AG08396 (cell line): ENCODE measurements around the gene MS4A15.
"Not testable (repeated sequence)": the region's sequence is repeated elsewhere in the genome, so short reads cannot be mapped to it uniquely, and the experiment has no call there.

Experiments used
- DNase-seq: peaks from one replicate; pipeline ENCODE4 v3.0.0; 2012; ENCODE audit warnings: low spot score, mixed read lengths

Gene MS4A15, protein sequence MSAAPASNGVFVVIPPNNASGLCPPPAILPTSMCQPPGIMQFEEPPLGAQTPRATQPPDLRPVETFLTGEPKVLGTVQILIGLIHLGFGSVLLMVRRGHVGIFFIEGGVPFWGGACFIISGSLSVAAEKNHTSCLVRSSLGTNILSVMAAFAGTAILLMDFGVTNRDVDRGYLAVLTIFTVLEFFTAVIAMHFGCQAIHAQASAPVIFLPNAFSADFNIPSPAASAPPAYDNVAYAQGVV

DNA sequence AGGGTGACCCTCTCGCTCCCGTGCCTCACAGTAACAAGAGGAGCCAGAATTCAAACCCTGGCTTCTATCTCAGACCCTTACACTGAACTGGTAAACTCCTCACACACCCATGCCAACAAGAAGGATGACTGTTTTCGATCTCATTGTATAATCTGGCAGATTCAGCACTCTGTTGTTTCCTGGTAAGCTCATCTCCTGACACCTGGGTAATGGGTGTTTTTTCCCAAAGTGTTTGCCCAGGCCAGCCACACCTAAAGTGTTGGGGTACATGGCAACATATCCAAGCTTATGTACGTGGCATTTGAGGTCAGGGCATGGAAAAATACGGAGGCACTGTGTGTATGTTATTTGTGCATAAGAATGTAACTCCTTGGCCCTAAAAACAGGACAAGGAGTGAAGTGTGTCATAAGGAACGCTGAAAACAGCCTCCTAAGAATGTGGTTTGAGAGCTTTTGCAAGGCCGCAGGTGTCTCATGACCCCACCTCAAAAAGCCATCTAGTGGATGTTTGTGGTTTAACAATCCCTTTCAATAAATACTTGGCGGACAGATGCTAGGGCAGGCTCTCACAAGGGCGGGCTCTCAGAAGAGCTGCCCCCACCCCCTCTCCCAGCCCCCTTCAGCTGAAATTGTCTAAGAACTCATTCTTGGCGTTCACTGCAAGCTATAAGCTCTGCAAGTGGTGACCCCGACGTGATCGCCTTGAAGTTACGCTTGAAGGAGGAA is at the start of gene MS4A15:
Gene MS4A15 (plus strand): TSS at position 561 of the 726 bp plus-strand sequence. CDS start 6,867 bp downstream, outside the sequence.
- DNase-seq = no peak

DNA sequence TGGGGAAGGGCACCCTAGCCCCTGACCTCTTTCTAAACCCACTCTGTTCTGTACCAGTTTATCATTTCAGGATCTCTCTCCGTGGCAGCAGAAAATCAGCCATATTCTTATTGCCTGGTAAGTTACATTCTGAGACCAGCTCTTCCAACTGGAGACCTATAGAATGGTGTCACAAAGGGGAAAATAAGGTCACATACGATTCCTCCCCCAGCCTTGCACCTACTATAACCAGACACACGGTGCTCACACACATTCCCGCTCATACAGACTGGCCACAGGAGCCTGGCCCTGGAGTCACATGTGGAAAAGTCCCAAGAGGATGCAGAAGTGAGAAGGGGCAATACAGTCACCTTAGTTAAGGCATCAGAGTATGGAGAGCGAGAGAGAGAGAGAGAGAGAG is 49.7 kb upstream of the MS4A15 start:
- no peak for DNase-seq

DNA sequence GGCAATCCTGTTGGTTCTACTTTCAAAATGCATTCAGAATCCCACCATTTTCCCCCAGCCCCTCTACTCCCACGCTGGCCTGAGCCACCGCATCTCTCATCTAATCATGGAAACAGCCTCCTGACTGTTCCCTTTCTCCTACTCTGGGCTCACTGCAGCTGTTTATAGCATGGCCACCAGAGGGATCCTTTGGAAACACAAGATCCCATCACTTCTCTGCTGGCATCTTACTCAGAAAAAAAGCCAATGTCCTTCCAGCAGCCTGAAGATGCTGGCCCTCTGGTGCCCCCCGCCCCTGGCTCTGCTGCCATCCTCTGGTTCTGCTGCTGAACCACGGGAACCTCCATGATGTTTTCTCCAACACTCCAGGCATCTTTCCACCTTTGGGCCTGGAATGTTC is 46.2 kb upstream of the MS4A15 start:
- DNase-seq = no peak

DNA sequence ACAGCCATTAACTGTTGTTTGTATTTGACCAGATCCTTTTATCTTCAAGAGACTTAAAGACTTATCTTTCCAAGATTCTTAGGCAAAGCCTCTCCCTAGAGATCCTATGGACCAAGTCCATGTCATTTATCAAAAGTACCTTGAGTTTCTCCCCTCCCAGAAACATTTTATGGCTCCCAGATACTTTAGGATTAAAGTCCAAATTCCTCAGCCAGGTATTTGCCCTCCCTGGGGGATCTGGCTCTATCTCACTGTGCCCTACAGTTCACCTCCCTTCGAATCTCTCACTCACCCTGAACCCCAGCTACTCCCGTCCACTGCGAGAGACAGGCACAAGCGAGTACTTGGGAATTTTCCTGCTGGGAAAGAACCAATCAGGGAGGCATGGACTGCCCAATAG is 45.4 kb upstream of the MS4A15 start:
- DNase-seq = no peak

DNA sequence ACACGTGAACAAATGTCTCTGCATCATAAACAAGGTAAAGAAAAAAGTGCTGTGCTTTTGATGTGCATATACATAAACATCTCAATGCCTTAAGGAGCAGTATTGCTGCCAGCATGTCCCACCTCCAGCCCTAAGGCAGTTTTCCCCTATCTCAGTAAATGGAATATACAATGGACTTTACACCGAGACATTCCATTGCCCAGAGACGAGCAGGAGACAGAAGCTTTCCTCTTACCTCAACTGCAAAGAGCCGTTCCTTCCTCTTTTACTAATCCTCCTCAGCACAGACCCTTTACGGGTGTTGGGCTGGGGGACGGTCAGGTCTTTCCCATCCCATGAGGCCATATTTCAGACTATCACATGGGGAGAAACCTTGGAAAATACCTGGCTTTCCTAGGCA is 43.2 kb upstream of the MS4A15 start:
- not testable (repeated sequence) for DNase-seq

DNA sequence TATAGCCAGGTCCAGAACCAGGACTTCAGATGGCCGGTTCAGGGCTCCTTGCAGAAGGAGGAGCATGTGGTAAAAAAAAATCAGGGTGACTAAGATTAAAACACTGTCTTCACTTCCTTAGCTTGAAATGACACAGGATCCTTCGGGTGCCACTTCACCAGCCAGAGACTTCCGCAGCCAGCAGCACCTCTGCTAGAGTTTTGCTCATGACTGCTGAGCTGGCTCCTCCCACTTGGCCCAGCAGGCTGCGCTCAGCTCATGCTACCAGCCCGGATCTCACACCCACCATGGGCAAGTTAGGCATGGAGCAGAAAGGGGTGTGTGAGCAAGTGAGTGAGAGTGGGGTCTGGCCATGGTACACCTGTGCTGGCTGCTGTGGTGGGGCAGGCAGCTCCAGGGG is 38.7 kb upstream of the MS4A15 start:
- DNase-seq = no peak

DNA sequence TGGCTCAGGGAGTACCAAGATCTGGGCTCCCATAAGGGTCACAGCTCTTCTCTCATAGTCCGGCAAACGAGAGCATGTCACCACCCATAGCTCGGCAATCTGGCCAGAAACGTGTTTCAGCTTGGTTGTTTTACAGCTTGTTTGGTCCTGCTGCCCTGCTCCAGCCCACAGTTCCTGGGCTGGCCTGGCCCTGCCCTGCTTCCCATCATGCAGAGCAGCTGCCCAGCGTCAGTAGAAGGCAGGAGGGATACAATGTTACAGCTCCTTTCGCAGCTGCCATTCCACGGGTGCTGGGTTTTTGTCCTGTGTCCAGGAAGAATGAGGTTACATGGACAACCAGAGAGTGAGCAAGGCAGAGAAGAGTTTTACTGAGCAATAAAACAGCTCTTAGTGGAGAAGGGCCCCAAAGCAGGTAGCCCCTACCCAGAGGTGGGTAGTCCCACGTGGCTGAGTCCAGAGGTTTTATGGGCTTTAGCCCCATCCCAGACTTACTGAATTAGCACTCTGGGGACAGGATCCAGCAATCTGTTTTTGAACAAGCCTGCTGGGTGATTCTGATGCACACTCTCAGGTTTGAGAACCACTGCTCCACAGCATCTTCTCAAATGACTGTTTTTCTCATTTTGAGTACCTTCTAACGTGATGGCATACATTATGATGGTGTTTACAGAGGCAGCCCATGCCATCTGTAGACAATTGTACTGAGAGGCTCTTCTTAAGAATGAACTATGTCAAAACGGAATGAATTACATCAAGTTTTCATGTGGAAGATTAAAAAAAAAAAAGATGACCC is 37.9 kb upstream of the MS4A15 start:
- no peak for DNase-seq

DNA sequence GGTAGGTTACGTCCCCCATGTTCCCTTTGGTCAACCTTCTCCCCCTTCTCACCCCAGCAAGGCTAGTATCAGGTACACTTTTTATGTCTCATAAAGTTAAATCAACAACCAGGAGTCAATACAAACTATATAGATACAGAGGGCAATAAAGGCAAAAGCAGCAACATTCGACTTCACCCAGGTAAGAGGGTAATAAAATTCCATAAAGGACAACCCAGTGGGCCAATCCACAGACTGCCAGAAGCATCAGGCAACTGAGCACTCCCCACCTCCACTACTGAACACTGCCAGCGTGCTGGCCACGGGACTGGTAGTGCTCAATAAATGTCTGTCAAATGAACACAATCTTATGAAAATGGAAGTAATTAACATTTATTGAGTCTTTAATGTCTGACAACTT is 37.3 kb upstream of the MS4A15 start:
- no peak for DNase-seq

DNA sequence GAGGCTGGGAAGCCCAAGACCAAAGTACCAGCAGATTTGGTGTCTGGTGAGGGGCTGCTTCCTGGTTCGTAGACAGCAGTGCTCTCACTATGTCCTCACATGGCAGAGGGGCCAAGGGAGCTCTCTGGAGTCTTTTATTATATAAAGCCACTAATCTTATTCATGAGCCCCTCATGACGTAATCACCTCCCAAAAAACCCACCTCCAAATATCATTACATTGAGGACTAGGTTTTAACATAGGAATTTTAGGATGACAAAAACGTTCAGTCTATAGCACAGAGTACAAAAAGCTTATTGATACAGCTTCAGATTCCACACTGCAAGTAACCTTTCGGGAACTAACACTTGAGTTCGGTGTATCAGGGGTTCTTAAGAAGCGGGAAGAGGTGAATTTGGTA is 36.2 kb upstream of the MS4A15 start:
- DNase-seq = no peak

DNA sequence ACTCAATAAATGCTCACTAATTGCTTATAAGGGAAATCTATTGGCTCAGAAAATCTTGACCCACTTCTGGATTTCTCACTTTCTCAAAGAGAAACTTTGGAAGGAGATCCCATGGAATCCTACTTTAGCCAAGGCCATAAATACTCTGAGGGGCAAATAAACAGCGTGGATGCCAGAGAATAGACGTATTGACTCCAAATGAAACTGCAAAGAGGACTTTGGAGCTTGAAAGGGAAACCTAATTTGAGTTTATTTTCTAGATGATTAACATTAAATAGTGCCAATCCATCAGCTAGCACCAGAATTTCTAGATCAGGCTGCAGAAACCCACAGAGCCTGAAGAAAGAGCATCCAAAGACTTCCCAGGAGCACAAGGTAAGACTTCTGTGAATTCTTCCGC is 32.2 kb upstream of the MS4A15 start, which contains the start of gene MS4A18:
Gene MS4A18 (plus strand): TSS at position 301 of the 400 bp plus-strand sequence.
- DNase-seq = no peak

DNA sequence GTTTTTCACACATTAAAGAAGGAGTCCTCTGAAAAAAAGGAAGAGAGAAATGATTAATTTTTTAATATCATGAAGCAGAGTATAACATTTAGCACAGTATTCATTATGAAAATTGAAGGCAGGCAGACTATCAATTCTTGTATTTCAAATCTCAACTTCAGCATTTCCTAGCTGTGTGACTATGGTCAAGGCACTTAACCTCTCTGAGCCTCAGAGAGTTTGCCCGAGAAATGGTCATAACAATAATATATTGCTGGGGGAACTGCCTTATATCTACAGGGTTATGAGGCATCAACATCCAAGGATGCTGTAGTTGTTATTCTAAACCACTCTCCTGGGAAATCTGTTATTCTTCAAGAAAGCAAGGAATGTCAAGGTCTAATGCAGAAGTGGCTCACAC is 31.1 kb upstream of the MS4A15 start:
- no peak for DNase-seq

DNA sequence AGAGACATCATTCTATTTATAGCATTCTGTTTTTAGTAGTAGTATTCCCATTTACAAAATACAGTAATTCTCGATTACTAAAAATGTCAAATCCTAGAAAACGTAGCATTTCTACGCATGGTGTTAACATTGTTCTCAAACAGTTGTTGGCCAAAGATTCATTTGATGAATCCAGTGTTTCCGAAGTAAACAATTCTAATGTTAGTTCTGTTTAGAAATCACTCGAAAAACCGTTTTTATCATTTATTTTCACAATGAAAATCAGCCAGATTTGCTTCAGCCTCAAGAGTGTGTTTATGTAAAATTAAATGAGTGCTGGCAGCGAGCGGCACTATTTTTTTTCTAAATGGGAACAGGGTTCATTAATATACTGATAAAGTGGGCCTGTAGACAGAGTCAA is 25.1 kb upstream of the MS4A15 start:
- no peak for DNase-seq

DNA sequence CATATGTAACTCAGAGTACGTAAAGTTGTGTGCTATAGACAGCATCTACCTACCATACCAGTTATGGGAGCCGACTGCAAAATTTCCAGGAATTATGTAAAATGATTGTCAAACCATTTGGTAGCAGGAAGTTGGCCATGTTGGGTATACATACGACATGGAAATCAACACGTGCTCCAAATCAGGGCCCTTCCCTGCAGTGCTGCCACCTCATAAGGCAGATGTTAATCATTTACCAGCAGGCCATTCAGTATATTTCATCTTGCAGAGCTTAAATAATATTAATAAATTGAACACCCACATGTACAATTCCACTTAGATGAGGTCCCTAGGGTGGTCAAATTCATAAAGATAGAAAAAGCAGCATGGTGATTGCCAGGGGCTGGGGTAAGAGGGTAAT is 22.4 kb upstream of the MS4A15 start:
- no peak for DNase-seq

DNA sequence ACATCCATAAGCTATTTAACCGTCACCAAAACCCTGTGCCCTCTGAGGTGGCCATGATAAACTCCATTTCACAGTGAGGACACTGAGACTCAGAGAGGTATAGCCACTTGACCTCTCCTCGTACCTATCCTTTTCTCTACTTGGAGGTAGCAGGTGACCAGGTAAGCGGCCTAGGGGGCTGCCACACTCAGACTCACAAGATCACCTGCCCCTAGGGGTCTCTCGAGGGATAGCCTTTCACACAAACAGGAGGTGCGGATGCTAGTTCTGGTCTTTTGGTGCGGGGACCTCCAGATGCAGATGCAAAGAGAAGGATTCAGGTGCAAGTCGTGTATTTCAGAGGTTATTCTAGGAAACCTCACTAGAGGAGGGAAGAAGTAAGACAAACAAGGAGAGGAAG is 17.6 kb upstream of the MS4A15 start:
- no peak for DNase-seq

DNA sequence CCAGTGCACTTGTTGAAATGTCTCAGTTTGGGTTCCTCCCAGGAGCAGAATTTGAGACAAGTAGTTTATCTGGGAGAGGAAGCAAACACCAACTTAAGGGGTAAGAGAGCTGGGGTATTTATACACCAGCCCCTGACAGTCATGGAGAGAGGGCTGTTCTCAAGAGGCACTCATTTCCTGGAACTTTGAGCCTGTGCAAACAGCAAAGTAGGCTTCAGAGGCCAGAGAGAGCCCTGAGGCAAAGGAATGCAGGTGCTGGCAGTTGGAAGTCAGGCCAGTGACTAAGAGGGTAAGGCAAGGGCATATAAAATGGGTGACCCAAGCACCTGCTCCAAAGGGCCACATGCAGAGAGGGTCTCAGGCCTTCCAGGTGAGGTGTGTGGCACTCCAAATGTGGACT is 16.1 kb upstream of the MS4A15 start:
- DNase-seq = no peak

DNA sequence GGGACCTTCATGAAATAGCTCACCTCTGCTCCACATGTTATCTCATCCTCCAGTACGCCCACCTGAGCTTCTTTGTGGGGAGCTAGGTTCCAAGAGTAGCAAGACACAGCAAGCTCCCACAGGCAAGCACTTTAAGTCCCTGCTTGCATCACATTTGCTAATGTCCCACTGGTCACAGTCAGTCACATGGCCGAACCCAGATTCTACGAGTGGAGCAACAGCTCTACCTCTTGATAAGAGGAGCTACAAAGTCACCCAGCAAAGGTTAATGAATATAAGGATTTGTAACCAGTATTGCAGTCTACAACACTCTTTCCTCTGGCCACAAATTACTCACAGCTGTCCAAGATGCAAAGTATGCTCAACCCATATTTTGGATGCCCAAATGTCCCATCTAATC is 15.2 kb upstream of the MS4A15 start:
- no peak for DNase-seq

DNA sequence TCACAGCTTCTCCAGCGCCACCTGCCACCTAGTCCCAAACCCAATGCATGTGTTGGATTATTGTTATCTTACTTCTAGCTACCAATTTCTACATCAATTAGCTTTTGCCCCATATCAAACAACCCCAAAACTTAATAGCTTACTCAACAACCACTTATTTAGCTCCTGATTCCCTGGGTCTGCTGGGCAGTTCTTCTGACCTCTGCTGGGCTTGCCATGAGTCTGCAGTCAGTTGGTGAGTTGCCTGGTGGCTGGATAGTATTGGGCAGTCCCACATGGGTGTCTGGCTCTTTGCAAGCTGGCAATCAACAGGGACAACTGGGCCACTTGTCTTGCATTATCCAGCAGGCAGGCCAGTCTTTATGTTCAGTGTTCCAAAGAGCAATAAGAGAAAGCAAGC is 13.6 kb upstream of the MS4A15 start:
- no peak for DNase-seq

DNA sequence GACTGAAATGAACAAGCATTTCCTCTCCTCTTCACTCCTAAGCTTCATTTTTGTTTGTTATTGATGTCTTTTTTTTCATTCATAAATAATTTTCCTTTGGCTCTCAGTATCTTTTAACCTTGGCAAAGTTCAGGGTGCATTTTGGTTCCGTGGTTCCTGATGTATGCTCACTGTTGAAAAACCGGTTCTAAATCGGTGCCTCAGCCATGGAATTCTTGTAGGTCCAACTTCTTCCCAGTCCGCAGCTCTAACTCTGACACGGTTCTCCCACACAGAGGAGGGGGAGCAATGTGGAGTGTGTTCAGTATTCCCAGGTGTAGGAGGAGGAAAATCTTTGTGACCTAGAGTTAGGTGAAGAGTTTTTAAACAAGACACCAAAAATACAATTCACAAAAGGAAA is 12.6 kb upstream of the MS4A15 start:
- no peak for DNase-seq

DNA sequence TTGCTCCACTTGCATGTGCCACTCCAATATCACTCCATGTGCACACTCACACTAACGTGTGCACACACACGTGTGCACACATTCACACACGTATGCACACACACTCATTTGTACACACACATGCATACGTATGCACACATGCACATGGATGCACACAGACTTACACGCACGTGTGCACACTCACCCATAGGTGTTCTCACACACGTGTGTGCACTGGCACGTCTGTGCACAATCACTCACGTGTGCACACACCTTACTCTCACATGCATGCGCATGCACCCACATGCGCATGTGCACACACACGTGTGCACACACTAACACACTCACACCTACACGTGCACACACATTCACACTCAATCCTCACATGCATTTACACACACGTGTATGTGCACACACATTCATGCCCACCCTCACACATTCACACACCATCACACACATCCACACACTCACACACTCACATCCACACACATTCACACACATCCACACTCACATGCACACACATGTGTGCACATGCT is 9.3 kb upstream of the MS4A15 start:
- DNase-seq = no peak

DNA sequence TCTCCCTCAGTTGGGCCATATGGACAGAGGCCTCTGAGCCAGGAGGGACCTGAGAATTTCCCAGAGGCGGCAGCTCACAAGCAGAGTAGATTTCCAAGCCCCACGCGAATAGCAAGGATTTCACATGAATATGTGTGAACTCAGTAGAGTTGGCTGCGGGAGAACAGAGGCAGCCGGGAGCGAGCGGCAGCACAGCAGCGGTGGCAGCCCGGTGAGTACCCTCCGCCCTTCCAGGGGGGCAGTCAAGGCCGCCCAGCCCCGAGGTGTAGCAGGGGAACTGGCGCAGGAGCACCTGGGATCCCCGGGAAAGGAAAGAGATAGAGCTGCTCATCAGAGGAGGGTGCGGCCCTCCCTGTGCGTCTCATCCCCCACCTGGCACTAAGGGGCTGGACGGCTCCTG is 8.4 kb upstream of the MS4A15 start:
- DNase-seq = no peak

DNA sequence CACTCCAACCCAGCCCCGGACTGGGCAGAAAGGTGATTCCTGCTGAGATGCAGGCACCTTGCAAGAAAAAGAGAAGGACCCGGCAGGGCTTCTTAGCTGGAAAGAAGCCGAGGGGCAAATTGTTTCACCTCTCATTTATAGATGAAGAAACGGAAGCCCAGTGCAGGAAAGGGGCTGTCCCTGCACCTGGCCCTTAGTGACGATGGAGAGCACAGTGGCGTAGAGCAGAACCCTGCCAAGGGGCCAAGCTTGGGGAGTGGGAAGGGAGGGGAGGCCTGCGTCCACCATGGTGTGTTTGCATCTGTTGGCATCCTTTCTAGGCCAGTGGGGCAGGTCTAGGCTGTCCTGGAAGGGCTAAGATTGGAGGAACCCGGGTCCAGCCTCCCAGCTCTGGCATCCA is 7.8 kb upstream of the MS4A15 start:
- DNase-seq = no peak

DNA sequence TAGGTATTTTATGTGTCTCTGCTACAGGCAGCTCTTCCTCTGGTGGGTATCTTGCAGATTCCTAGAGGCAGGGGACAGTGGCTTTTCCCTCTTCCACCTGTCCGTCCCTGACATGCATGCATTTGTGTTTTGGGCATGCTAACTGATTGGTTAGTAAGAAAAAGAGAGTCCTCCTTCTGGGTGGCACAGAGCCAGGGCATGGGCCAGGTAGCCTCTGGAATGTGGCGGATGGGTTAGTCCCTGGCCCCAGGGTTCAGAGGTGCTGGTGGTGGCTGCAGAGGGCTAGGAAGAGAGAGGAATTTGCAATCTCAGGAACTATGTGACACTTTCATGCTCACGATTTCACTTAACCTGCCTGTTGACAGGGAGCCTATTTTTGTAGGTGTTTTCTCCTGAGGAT is 5.8 kb upstream of the MS4A15 start:
- DNase-seq = no peak

DNA sequence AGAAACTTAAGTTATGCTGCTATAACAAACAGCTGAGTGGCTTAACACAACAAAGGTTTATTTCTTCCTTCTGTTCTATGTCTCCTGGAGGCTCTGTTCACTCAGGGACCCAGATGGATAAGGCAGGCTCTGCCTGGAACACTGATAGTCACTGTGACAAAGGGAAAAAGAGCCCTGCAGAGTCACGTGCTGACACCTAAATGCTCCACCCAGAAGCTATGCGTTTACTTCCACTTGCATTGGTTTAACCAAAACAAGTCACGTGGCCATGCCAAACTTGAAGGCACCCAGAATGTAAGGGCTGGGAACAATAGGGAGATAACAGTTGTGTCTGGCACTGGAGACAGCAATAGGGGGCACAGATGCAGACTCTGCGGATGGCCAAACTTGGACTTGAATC is 3.4 kb upstream of the MS4A15 start:
- DNase-seq = no peak
